Measurements from ENCODE around the gene SPACA4. TPM values are rescaled to one million over a fixed set of nuclear protein-coding genes. Genes with fewer than 3 reads are reported as not detected.

SPACA4 gene
- total and polyA plus RNA-seq, 10 of the 15 experiments (the other 5 are each of a cell fraction or from before 2014, with no cell fraction given): not detected

GRCh38 chr19:48625891-48626327 lies 19.4 kb downstream of the SPACA4 start:
- Histone ChIP-seq H3K9ac (ENCODE audit: control insufficient read depth, insufficient read depth, low read length) (no peak overlapping the region), H3K9me3 (replicated peaks; ENCODE audit: control insufficient read depth, insufficient read depth, low read length) (no peaks in the 10 kb centered on the region), H3K79me2 (ENCODE audit: control insufficient read depth, insufficient read depth, low read length) (peaks cover 15% of the 10 kb centered on the region), H3K36me3 (ENCODE audit: control insufficient read depth in 2 of 2, insufficient read depth in 2 of 2, low read length in 1 of 2) (peaks cover 6 to 8% of the 10 kb centered on the region in 2 experiments; a peak in 3 of 4 replicates), H2AFZ (ENCODE audit: control insufficient read depth, low read depth, low read length) (no peak overlapping the region), H3K4me3 (no peak overlapping the region), H3K27me3 (replicated peaks in 1 of 2; ENCODE audit: control insufficient read depth in 2 of 2, insufficient read depth in 2 of 2, low read length in 1 of 2) (no peaks in the 10 kb centered on the region), H3K4me1 (ENCODE audit: control insufficient read depth, insufficient read depth, low read length) (peaks cover 13% of the 10 kb centered on the region), H3K27ac (ENCODE audit: control insufficient read depth, insufficient read depth) (no peak overlapping the region), H3K4me2 (ENCODE audit: control insufficient read depth, insufficient read depth) (no peak overlapping the region), H4K20me1 (ENCODE audit: control insufficient read depth, insufficient read depth) (no peaks in the 10 kb centered on the region)
- ChIA-PET CTCF (no interaction called here), RAD21 (ENCODE audit: unreplicated experiment) (interaction anchor here (0.6 kb wide), 1 partner anchor 273 kb away, joined by 3 read pairs; no protein-coding TSS in a partner anchor), POLR2A (interaction anchor here (0.6 to 0.7 kb wide), 3 partner anchors 9 to 344 kb away, joined by 4 to 8 read pairs (median 6); no protein-coding TSS in a partner anchor), SMC1A (ENCODE audit: uncharacterized antibody, unreplicated experiment) (no interaction called here)
- no peak for ATAC-seq
- no peak for DNase-seq (ENCODE audit: low read depth, low spot score)
- TF ChIP-seq ETV6 (conservative IDR thresholded peaks at IDR 0.05 in 1 of 2, IDR thresholded peaks at IDR 0.05 in 1 of 2; ENCODE audit: borderline replicate concordance in 1 of 2, low read depth in 1 of 2): no peak
- no peak for TF ChIP-seq SPI1 (IDR thresholded peaks at IDR 0.05; ENCODE audit: borderline replicate concordance, insufficient read depth, low read depth, low read length)
- no peak for TF ChIP-seq EZH2 (IDR thresholded peaks at IDR 0.05; ENCODE audit: borderline replicate concordance, control insufficient read depth, low read depth, low read length)
- no peak for TF ChIP-seq MYB (IDR thresholded peaks at IDR 0.05; ENCODE audit: borderline replicate concordance, low read depth, low read length)
- no peak for TF ChIP-seq ZSCAN29 (IDR thresholded peaks at IDR 0.05)
- TF ChIP-seq MTA2 (IDR thresholded peaks at IDR 0.05; ENCODE audit: low read depth): no peak
- no peak for TF ChIP-seq ZNF687 (IDR thresholded peaks at IDR 0.05)
- TF ChIP-seq USF1 (IDR thresholded peaks at IDR 0.05; ENCODE audit: borderline replicate concordance, extremely low read length, insufficient read depth, low read depth, low read length): no peak
- no peak for TF ChIP-seq JUND (IDR thresholded peaks at IDR 0.05; ENCODE audit: low read depth, low read length)
- no peak for TF ChIP-seq WRNIP1 (IDR thresholded peaks at IDR 0.05; ENCODE audit: borderline replicate concordance, low read depth, low read length)
- no TSS peak for BruUV-seq (replicated peaks)
- in situ Hi-C loops (cut with MboI) (loop anchor here (25.0 kb wide), 1 partner anchor 1261 kb away; the partner anchor contains the start of genes AKT1S1, IL4I1 and TBC1D17), intact Hi-C loops (cut with micrococcal nuclease; ENCODE audit: unreplicated experiment) (no loop called here)
- WGBS (ENCODE audit: insufficient coverage, insufficient replicate concordance, low lambda C conversion rate, missing lambda C conversion rate): 99% methylated on average over 28 of the region's 30 CpGs
- FAIRE-seq: no peak

All from GM12878 (cell line).